ENCODE results near the gene ATP2C2. TPM values are rescaled to one million over a fixed set of nuclear protein-coding genes. Genes with fewer than 3 reads are reported as not detected.

ATP2C2 gene
- total RNA-seq, 1 experiment from 2014 or later, result 20.3 TPM

DNA sequence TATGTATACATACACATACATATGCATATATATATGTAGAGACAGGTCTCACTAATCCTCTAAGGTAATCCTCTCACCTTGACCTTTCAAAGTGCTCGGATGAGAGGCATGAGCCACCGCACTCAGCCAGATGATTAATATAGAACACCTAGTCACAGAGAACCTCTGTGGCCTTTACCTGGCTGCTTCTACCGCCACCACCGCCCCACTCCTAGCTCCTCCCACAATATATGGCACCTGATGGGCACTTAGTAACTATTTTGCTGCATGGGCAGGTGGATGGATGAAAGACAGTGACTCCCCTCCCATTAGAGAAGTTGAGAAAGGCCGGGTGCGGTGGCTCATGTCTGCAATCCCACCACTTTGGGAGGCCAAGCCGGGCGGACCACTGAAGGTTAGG lies 16.7 kb upstream of the ATP2C2 start:
- TF ChIP-seq SIN3A (IDR thresholded peaks at IDR 0.05; ENCODE audit: low read depth) (no peak), EZH2phosphoT487 (IDR thresholded peaks at IDR 0.05; ENCODE audit: borderline replicate concordance) (no peak), POLR2A (IDR thresholded peaks at IDR 0.05; ENCODE audit: borderline replicate concordance, extremely low read depth, insufficient read depth, insufficient read length) (no peak), YY1 (IDR thresholded peaks at IDR 0.05; ENCODE audit: extremely low read depth, insufficient replicate concordance, low read depth, low read length) (no peak), CEBPB (IDR thresholded peaks at IDR 0.05; ENCODE audit: low read depth) (no peak), CTCF (IDR thresholded peaks at IDR 0.05 in 2 of 3, conservative IDR thresholded peaks at IDR 0.05 in 1 of 3; ENCODE audit: borderline replicate concordance in 1 of 3, insufficient read depth in 1 of 3, low read depth in 2 of 3, low read length in 2 of 3) (no peak), CBX3 (IDR thresholded peaks at IDR 0.05; ENCODE audit: low read depth) (no peak), POLR2AphosphoS5 (IDR thresholded peaks at IDR 0.05; ENCODE audit: low read depth, low read length) (no peak), TCF7L2 (IDR thresholded peaks at IDR 0.05; ENCODE audit: borderline replicate concordance, extremely low read depth, insufficient read depth, insufficient read length) (no peak), EZH2 (IDR thresholded peaks at IDR 0.05) (no peak), ELF1 (IDR thresholded peaks at IDR 0.05; ENCODE audit: borderline replicate concordance, low read depth) (no peak), REST (IDR thresholded peaks at IDR 0.05; ENCODE audit: low read depth) (no peak), EGR1 (IDR thresholded peaks at IDR 0.05; ENCODE audit: low read depth) (no peak), ZFX (IDR thresholded peaks at IDR 0.05) (no peak), JUND (IDR thresholded peaks at IDR 0.05) (no peak), RAD21 (IDR thresholded peaks at IDR 0.05; ENCODE audit: low read depth) (no peak), FOSL1 (IDR thresholded peaks at IDR 0.05; ENCODE audit: low read depth) (no peak)
- TF ChIP-seq, protein P1, sequence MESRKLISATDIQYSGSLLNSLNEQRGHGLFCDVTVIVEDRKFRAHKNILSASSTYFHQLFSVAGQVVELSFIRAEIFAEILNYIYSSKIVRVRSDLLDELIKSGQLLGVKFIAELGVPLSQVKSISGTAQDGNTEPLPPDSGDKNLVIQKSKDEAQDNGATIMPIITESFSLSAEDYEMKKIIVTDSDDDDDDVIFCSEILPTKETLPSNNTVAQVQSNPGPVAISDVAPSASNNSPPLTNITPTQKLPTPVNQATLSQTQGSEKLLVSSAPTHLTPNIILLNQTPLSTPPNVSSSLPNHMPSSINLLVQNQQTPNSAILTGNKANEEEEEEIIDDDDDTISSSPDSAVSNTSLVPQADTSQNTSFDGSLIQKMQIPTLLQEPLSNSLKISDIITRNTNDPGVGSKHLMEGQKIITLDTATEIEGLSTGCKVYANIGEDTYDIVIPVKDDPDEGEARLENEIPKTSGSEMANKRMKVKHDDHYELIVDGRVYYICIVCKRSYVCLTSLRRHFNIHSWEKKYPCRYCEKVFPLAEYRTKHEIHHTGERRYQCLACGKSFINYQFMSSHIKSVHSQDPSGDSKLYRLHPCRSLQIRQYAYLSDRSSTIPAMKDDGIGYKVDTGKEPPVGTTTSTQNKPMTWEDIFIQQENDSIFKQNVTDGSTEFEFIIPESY (IDR thresholded peaks at IDR 0.05; ENCODE audit: extremely low read depth, insufficient replicate concordance, low read length), result no peak
- CTCF ChIA-PET, result no interaction called here
- Histone ChIP-seq H3K9ac (ENCODE audit: low read length) (no peak overlapping the region), H3K4me3 (replicated peaks in 1 of 2; ENCODE audit: low read depth in 1 of 2, low read length in 2 of 2) (no peak overlapping the region), H3K27me3 (ENCODE audit: insufficient read depth, low read length) (no peaks in the 10 kb centered on the region), H2AFZ (ENCODE audit: low read depth, low read length, poor library complexity, severe bottlenecking) (no peak overlapping the region), H3K9me3 (ENCODE audit: control insufficient read depth in 1 of 2, insufficient read depth in 1 of 2, low read depth in 1 of 2, low read length in 2 of 2) (no peaks in the 10 kb centered on the region), H3K9me2 (ENCODE audit: insufficient read depth) (no peaks in the 10 kb centered on the region), H3K4me1 (ENCODE audit: control insufficient read depth in 1 of 2, insufficient read depth in 2 of 2, low read length in 2 of 2) (no peaks in the 10 kb centered on the region), H3K4me2 (ENCODE audit: low read length) (no peak overlapping the region), H4K20me1 (ENCODE audit: insufficient read depth) (no peaks in the 10 kb centered on the region), H3K36me3 (ENCODE audit: control insufficient read depth in 1 of 2, insufficient read depth in 2 of 2, low read length in 2 of 2) (no peaks in the 10 kb centered on the region), H3K27ac (ENCODE audit: low read depth, low read length) (no peak overlapping the region), H3K79me2 (ENCODE audit: insufficient read depth, low read length) (no peaks in the 10 kb centered on the region)
- POLR2A ChIA-PET, result no interaction called here
- intact Hi-C loops (cut with micrococcal nuclease), result no loop called here
- BruUV-seq (replicated peaks), result no TSS peak
- DNase-seq (ENCODE audit: low read depth, low spot score), result no peak
- no peak for ATAC-seq
- RAD21 ChIA-PET (ENCODE audit: low non-redundant PET in 1 of 2, low total read pairs in 2 of 2, uncharacterized antibody in 2 of 2, unreplicated experiment in 2 of 2), result no interaction called here

Data from HCT116 (cell line).